GM21423 (cell line): Measurements from ENCODE around the gene LHPP.

ENCODE experiments used
- ATAC-seq: cut with Tn5 transposase; IDR thresholded peaks from one replicate; pipeline ENCODE4 v1.9.1; 2021; ENCODE audit warnings: mild to moderate bottlenecking, moderate library complexity; ENCODE audit not compliant: unreplicated experiment

LHPP gene

GRCh38 chr10:124447751-124448466, 13.7 kb upstream of the LHPP start:
- no peak for ATAC-seq

GRCh38 chr10:124448696-124449169, 12.9 kb upstream of the LHPP start:
- ATAC-seq, result no peak

- ATAC-seq, result no peak
These were observed 12.2 kb upstream of the LHPP start for GRCh38 chr10:124449170-124450011.

GRCh38 chr10:124450012-124450782, 11.4 kb upstream of the LHPP start, which contains the start of gene NKX1-2:
TSS of gene NKX1-2 (minus strand) at chr10:124450035. CDS start at chr10:124449943, 92 bp downstream.
- ATAC-seq, result no peak

- ATAC-seq, result no peak
These were observed 10.9 kb upstream of the LHPP start for GRCh38 chr10:124450783-124451057.

- no peak for ATAC-seq
These were observed 10.3 kb upstream of the LHPP start for GRCh38 chr10:124451276-124451675.

GRCh38 chr10:124453960-124454610, 7.5 kb upstream of the LHPP start:
- ATAC-seq, result no peak

- no peak for ATAC-seq
These were observed 6.2 kb upstream of the LHPP start for GRCh38 chr10:124455441-124455840.

GRCh38 chr10:124458473-124458872, 3.1 kb upstream of the LHPP start:
- ATAC-seq, result no peak

- ATAC-seq, result no peak
These were observed 2.7 kb upstream of the LHPP start for GRCh38 chr10:124458889-124459288.

- no peak for ATAC-seq
These were observed 2.2 kb upstream of the LHPP start for GRCh38 chr10:124459395-124459794.

- no peak for ATAC-seq
These were observed 1.5 kb upstream of the LHPP start for GRCh38 chr10:124460144-124460543.

- no peak for ATAC-seq
These were observed 699 bp downstream of the LHPP start for GRCh38 chr10:124462348-124462695.

GRCh38 chr10:124464028-124464965, 2.7 kb downstream of the LHPP start:
- ATAC-seq, result no peak

- ATAC-seq, result peak; percentile 39
These were observed 3.6 kb downstream of the LHPP start for GRCh38 chr10:124465003-124465776.

- no peak for ATAC-seq
These were observed 4.3 kb downstream of the LHPP start for GRCh38 chr10:124465777-124466488.

- ATAC-seq, result no peak
These were observed 5.5 kb downstream of the LHPP start for GRCh38 chr10:124467165-124467564.

- ATAC-seq, result no peak
These were observed 7.0 kb downstream of the LHPP start for GRCh38 chr10:124468624-124469023.
